GM12874 (cell line): ENCODE data around the gene NPLOC4.
A peak's percentile ranks its signal among the peaks of the same experiment; 100 is the strongest.

ENCODE experiments used
- CTCF ChIP-seq: IDR thresholded peaks from 2 replicates; pipeline ENCODE4 v1.5.1; 2011; ENCODE audit warnings: low read depth, mild to moderate bottlenecking, control low read depth, low read length, moderate library complexity; ENCODE audit not compliant: insufficient read depth

Gene NPLOC4

GRCh38 chr17:81607431-81607830, 29.5 kb downstream of the NPLOC4 start:
- TF ChIP-seq CTCF: no peak

- no peak for TF ChIP-seq CTCF
Observed at GRCh38 chr17:81603846-81604610, 32.9 kb downstream of the NPLOC4 start.

- peak; percentile 69 for TF ChIP-seq CTCF
Observed at GRCh38 chr17:81601525-81602120, 35.3 kb downstream of the NPLOC4 start.

GRCh38 chr17:81599719-81600486, 37.0 kb downstream of the NPLOC4 start:
- TF ChIP-seq CTCF: no peak

GRCh38 chr17:81593105-81593871, 43.6 kb downstream of the NPLOC4 start:
- TF ChIP-seq CTCF: no peak

- TF ChIP-seq CTCF: no peak
Observed at GRCh38 chr17:81591971-81592370, 44.9 kb downstream of the NPLOC4 start.

- TF ChIP-seq CTCF: no peak
Observed at GRCh38 chr17:81590121-81590520, 46.8 kb downstream of the NPLOC4 start.
